HG02840 (cell line): ENCODE measurements around the gene NR3C1.

Source experiments
- ATAC-seq: cut with Tn5 transposase; IDR thresholded peaks from one replicate; pipeline ENCODE4 v1.9.1; 2021; ENCODE audit warnings: mild to moderate bottlenecking, moderate library complexity, moderate number of reproducible peaks; ENCODE audit not compliant: unreplicated experiment, low FRiP score

Gene NR3C1

DNA sequence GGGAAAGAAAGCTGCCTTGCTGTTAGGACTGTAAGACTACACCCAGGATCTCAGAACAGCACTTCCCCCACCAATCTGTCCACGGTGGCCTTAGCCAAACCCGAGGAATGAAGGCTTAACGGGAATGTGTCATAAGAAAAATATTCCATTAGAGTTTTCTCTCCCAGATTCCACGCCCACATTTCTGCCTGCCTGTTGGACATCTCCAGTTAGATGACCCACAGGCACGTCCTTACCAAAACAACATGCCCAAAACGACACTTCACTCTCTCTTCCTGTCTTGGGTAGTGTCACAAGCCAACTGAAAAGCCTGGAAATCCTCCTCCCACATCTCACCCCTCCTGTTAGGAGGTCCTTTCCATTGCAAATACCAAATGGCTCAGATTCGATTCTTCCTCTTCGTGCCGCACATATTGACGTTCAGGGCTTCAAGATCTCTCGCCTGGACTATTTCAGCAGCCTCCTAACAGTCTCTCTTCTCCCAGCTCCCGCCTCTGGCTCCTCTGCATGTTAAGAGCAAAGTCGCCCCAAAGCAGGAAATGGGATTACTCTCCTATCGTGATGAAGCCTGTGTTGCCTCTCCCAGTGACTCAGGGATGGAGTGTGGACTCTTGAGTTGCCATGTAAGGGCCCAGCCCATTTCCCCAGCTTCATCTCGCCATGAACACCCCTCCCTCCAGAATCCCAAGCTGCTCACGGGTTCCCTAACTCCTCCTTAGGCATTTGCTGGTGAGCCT, 159.3 kb downstream of the NR3C1 start:
- ATAC-seq: no peak

DNA sequence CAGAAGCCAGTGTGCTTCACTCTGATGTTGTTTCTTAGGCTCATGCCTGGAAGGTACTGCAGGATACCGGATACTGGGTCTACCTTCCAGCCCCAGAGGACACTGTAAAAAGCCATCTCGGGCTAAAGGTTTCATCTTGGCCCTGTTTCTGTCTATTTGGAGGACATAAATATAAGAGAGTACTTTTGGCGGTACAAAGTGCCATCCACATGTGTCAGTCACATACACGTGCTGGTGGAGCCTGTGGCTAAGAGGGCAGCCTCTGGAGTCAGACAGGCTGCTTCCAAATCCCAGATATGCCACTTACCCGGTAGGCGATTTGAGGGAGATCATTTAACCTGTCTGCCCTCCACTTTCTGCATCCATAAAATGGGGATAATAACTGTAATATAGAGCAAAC, 160.4 kb downstream of the NR3C1 start:
- no peak for ATAC-seq

DNA sequence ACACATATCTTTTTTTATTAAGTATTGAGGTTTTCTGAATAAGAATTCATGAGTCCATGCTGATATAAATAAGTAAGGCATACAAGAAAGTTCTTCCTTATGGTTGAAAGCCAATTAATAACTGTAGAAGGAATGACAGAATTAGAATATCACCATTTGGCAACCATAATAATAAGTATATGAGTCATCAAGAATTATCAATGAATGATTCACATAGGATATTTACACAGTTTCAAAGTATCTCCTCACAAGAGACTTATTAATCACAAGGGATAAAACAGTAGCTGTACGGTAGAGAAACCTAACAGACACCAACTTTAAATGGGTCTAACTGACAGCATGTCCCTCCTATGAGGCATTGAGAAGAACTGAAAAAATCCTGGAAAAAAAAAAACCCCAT, 161.6 kb downstream of the NR3C1 start:
- ATAC-seq: no peak

DNA sequence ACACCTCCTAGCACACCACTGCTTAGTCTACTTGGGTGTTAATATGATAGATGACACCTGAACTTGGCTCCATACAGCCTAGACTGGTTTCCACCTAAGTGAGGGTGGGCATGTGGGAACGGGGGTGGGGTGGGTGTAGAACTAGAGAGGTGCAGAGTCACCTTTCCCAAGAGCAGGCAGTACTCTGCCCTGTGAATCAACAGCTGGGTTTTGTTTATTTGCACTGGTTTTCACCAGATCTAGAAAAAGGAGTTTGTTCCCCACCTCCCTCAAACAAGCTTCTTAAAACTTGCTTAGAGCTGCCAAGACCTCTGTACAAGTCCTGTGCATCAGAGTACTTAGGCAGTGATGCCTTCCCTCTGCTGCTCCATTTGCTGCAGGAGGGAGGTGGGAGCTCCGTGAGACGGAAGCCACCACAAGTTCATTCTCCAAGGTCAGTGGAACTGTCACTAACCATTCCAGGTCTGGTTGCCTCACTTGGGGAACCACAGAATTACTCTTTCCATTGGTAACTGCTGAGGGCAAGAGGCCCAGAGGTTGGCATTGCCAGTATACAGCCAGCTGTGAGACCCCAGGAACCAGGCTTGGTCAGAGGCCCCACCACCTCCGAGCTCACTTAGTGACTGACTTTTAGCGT, 163.5 kb downstream of the NR3C1 start:
- ATAC-seq: no peak

DNA sequence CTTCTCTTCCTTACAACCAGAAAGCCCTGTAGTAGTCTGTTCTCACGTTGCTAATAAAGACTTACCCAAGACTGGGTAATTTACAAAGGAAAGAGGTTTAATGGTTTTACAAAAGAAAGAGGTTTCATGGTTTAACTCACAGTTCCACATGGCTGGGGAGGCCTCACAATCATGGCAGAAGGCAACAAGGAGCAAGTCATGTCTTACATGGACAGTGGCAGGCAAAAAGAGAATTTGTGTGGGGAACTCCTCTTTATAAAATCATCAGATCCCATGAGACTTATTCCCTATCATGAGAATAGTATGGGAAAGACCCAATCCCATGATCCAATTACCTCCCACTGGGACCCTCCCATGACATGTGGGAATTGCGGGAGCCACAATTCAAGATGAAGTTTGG, 164.9 kb downstream of the NR3C1 start:
- ATAC-seq: no peak

DNA sequence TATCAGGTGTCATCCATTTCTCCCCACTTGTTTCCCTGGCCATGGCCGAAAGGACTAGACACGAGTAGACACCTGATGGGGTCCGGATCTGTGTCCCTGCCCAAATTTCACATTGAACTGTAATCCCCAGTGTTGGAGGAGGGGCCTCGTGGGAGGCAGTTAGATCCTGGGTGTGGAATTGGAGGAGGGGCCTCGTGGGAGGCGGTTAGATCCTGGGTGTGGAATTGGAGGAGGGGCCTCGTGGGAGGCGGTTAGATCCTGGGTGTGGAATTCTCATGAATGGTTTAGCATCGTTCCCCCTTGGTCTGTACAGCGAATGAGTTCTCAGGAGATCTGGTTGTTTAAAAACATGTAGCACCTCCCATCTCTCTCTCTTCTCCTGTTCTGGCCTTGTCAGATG, 165.8 kb downstream of the NR3C1 start:
- no peak for ATAC-seq

DNA sequence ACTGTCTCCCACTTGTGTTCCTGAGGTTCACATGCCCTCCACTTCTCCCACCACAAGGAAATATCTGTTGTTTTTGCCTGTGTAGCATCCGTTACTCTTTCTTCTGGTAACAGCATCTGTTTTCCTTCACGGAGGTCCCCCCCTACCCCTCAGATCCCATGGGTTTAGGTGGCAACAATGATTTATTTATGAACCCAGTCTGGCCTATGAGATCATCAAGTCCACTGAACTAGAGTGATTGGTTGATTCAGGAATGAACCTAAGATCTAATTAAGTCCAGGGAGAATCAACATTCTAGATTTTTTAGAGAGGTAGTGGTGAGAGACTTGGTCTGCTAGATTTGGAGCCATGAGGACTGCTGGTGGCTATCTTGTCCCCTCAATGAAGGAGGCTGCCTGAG, 166.8 kb downstream of the NR3C1 start:
- ATAC-seq: no peak

DNA sequence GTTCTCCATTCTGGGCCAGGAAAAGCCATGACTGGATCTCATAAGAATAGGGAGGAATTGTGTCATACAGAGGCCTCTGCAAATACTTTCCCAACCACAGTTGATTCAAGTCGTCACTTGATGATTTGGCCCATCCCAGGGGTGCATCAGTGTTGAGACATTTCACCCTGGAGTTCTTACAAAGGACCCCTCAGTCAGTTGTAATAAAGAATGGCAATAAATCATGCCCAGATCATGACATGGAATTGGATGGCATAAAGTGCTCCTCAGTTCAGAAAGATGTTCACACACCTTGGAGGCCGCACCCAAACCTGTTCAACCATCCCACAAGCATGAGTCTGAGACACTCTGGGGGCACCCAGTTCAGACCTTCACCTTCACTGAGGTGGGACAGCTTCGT, 168.1 kb downstream of the NR3C1 start:
- no peak for ATAC-seq

DNA sequence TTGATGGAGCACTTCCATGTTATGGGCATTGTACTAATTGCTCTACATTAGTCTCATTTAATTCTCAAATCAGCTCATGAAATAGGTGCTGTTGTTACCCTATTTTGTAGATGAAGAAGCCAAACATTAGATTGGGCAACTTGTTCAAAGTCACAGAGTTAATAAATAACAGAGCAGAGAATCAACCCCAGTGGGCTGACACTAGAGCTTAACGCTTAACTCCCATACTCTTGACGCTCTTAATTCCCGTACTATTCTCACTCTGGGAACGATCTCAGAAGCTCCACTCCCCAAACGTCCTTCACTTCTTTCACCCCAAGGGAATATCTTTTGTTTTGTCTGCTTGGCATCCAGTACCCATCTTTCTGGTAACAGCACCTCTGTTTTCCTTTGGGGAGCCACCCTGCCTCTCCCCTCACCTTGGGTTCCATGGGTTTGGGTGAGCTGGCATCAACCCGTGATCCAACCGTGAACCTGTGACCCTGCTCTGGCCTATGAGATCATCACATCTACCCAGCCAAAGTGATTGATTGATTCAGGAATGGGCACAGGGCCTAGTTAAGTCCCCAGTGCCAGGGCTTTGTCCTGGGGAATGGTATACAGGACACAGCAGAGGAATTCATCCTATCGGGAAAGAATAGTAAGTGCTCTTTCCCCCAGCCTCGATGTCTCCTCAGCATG, 169.2 kb downstream of the NR3C1 start:
- no peak for ATAC-seq

DNA sequence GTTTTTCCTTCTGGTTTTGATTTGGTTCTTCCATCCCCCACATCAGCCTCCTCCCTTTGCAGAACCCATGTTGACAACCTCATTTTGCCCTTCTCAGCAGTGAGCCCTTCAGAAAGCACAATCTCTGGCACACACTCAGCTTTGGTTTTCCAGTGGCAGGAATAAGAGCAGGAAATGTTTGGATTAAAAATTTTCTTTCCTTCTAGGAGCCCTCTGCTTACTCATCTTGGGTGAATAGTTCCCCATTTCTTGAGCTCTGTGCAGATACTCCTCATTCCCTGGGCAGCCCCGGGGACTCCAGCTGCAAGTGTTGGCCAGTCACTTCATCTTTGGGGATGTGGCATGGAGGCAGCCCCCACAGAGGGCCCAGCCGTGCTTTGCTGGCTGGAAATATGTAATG, 170.5 kb downstream of the NR3C1 start:
- ATAC-seq: no peak

DNA sequence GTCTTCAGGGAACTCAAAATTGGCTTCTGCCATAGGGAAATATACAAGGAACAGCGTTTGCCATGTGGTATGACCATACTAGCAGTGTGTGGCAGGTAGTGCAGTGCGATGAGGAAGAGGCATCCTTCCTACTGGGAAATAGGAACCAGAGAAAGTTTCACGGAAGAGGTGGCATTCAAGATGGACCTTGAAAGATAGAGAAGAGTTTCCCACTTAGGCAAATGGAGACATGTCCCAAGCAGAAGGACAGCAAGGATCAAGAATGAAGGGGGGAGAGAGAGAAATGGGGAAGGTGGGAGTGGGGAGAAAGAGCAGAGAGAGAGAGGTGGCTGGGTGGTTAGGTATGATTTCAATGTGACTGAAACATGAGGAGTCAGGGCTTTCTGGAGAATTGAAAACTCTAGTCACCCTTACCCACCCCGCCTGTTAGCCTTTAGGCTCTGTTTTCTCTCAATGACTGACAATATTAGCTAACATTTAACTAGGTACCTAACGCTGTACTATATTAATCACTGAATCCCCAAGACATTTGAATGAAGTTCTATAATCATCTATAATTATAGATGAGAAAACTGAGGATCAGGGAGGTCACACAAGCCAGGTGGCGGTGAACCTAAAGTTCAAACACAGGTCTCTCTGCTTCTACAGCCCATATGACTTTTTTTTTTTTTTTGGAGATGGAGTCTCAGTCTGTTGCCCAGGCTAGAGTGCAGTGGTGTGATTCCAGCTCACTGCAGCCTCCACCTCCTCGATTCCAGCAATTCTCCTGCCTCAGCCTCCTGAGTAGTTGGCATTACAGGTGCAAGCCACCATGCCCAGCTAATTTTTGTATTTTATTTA, 171.3 kb downstream of the NR3C1 start:
- ATAC-seq: peak; percentile 30

DNA sequence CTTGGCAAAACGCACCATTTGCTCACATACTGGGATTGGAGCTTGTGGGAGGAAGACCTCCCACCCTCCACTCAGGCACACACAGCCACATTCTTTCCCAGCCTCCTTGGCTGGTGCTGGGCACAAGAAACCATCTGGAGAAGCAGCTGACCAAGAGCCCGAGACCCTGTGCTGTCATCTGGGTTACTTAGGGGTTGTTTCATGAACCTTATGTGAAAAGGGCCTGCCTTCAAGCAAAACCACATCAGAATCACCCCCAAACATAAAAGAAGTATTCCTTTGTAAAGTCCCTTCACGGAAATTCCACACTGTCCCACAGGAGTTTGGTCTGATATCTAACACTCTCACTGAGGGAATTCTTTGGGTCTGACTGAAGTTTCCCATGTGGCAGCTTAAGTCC, 172.1 kb downstream of the NR3C1 start:
- ATAC-seq: no peak

DNA sequence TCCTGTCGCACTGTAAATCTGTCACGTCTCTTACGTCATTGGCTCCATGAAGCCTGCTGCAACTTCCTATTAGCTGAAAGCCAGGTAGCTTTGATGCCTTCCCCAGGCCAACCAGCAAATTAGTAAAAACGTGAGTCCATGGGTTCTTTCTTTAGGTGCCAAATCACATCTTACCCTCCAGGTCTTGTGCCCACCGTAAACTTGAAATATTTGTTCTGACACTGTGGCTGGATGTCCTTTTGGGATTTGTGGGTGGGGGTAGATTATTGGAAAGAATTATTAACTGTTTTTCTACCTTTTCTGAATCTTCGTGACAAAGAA, 172.8 kb downstream of the NR3C1 start:
- no peak for ATAC-seq

DNA sequence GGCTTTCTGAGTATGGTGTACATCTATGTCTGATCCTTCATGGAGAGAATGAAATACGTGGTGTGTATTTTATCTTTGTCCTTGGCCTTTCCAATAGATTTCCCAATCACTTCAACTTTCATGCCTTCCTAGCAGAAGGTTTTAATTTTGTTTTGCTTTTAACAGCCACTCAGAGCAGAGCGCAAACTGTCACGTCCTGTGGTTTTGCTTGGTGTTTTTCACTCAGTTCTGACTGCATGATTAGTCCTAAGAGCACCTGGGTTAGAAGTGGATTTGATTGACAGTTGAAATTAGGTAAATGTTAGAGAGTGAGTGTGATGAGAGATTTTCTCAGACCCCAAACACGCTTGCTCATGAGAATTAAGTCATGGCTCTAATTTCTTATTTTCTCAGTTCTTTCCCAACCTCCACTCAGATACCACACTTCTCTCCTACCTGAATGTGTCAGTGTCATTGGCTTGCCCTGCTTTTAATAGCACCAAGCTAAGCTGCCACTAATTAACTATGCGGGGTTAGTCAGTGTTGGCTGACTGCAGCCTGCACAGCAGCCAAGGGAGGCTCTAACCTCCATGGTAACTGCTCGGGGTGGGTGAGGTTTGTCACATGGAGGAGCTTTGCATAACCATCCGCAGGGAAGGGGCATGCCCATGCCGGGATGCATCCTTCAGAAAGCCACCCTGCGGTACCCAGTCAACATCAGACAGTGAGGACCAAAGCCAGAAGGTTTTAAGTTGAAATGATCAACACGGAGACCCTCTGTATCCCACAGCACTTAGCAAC, 173.4 kb downstream of the NR3C1 start:
- peak; percentile 91 for ATAC-seq

DNA sequence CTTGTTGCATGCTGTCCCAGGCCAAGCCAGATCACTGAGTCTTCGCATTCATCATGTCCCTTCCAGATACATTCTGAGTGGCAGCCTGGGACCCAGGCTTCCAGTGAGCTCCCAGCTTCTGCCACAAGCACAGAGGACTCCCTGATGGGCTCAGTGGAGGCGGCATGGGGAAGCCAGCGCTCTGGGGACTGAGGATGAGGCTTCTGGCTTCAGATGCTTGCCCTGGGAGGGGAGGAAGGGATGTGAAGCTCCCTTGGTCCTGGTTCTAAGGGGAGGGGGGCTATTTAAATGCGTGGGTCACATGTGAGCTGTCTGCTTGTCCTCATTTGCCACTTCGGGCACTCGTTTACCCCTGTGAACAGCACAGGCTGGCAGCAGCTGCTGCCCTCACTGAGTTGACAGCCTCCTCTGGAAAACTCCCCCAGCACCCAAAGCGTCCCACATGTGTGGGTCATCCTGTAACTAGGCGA, 174.0 kb downstream of the NR3C1 start:
- peak; percentile 31 for ATAC-seq

DNA sequence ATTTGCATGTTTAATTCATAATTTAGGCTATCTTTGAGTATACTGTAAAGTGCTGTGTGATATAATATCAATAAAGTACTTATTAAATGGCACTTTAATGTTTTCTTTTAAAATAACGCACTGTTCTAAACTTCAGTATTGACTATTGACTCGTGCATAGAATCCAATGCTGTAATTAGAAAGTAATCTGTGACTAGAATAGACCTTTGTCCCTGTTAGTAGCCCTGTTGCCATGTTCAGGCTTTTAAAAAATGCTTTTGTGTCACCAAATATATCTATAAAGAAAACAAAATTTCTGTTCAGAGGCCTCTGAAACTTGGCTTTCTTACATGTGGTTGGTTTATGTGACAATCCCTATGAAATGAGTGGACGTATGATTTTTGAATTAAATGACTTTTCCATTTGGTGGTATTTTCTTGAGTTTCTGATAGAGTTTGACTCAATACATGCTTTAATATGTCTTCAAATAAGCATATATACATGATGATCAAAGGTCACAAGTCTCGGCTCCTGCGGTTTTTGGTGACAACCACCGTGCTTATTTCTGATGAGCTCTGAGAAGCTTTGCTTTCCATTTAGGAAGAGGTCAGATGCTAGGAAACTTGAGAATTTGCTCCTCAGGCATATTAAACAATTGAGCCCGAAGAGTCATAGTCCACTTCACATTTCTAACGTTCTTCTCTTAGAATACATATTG, 174.7 kb downstream of the NR3C1 start:
- ATAC-seq: no peak
